Skeletal muscle satellite cell (primary cell): ENCODE data around the gene DZIP3.
A peak's percentile ranks its signal among the peaks of the same experiment; 100 is the strongest.

Source experiments
- H3K27me3 ChIP-seq: 2 replicates; pipeline ENCODE4 v1.7.0; 2013; ENCODE audit warnings: low read length; ENCODE audit not compliant: control insufficient read depth, insufficient read depth
- H3K36me3 ChIP-seq: 2 replicates; pipeline ENCODE4 v1.7.0; 2013; ENCODE audit warnings: mild to moderate bottlenecking, control low read depth, low read length; ENCODE audit not compliant: insufficient read depth
- H3K4me1 ChIP-seq: 2 replicates; pipeline ENCODE4 v1.7.0; 2013; ENCODE audit warnings: low read length; ENCODE audit not compliant: control insufficient read depth, insufficient read depth
- H3K4me2 ChIP-seq: 2 replicates; pipeline ENCODE4 v1.7.0; 2013; ENCODE audit warnings: mild to moderate bottlenecking, low read length
- H3K4me3 ChIP-seq: 2 replicates; pipeline ENCODE4 v1.7.0; 2013; ENCODE audit warnings: low read length
- H3K9ac ChIP-seq: 2 replicates; pipeline ENCODE4 v1.7.0; 2013; ENCODE audit warnings: mild to moderate bottlenecking, low read depth, low read length, moderate library complexity
- H3K9me3 ChIP-seq: replicated peaks from 2 replicates; pipeline ENCODE4 v1.7.0; 2013; ENCODE audit warnings: mild to moderate bottlenecking, control low read depth, low read length

The DZIP3 gene

GRCh38 chr3:108562565-108562964, 27.0 kb upstream of the DZIP3 start:
- Histone ChIP-seq H3K4me3 (no peak overlapping the region), H3K4me1 (peaks cover 11% of the 10 kb centered on the region), H3K9ac (no peak overlapping the region), H3K9me3 (no peaks in the 10 kb centered on the region), H3K27me3 (no peaks in the 10 kb centered on the region), H3K4me2 (no peak overlapping the region), H3K36me3 (peaks cover 29% of the 10 kb centered on the region)

GRCh38 chr3:108564564-108564963, 25.0 kb upstream of the DZIP3 start:
- H3K9ac ChIP-seq: no peak overlapping the region
- H3K4me2 ChIP-seq: peak overlapping the region; percentile 15
- peaks cover 22% of the 10 kb centered on the region for H3K36me3 ChIP-seq
- H3K4me1 ChIP-seq: peaks cover 11% of the 10 kb centered on the region
- H3K4me3 ChIP-seq: no peak overlapping the region
- H3K27me3 ChIP-seq: no peaks in the 10 kb centered on the region
- H3K9me3 ChIP-seq: no peaks in the 10 kb centered on the region

DNA sequence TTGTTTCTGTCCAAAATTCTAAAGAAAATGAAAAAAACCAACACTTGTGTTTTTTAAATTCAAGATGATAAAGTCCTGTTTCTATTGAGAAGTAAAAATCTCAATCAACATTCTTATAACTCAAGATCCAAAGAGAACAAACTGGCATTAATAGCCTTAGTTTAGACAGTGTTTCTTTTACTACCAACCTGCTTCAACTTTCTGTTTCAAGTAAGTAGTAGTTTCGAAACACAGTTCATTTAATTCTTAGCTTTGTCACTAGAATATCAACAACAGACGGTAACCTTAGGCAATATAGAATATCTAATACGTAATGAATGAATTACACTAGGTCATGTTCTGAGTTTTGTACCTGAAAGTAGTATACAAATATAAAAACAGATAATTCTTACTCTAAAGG, 24.0 kb upstream of the DZIP3 start:
- H3K4me2 ChIP-seq: no peak overlapping the region
- H3K4me3 ChIP-seq: no peak overlapping the region
- H3K9ac ChIP-seq: no peak overlapping the region
- H3K9me3 ChIP-seq: no peaks in the 10 kb centered on the region
- peaks cover 11% of the 10 kb centered on the region for H3K4me1 ChIP-seq
- H3K27me3 ChIP-seq: no peaks in the 10 kb centered on the region
- peaks cover 19% of the 10 kb centered on the region for H3K36me3 ChIP-seq

DNA sequence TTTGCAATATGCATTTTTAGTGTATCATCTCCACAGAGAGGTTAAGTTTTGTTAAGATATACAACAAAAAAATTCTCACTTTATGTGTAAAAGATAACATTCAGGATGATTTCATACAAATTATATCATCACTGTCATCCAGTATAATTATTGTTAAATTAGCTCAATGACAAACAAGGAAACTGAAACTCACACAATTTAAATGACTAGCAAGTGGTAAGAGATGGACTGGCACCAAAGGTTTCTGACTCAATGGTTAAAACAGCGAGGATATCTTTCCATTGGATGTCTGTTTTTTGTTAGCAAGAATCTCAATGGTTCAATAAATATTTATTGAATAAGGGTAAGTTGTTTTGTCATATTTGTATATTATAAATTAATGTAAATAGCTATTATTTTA, 22.9 kb upstream of the DZIP3 start:
- H3K27me3 ChIP-seq: no peaks in the 10 kb centered on the region
- H3K9me3 ChIP-seq: no peaks in the 10 kb centered on the region
- no peak overlapping the region for H3K9ac ChIP-seq
- H3K36me3 ChIP-seq: peaks cover 11% of the 10 kb centered on the region
- H3K4me2 ChIP-seq: no peak overlapping the region
- H3K4me1 ChIP-seq: peaks cover 11% of the 10 kb centered on the region
- no peak overlapping the region for H3K4me3 ChIP-seq

GRCh38 chr3:108569336-108569735, 20.2 kb upstream of the DZIP3 start:
- no peak overlapping the region for H3K4me3 ChIP-seq
- H3K4me2 ChIP-seq: no peak overlapping the region
- H3K4me1 ChIP-seq: peaks cover 7% of the 10 kb centered on the region
- H3K9me3 ChIP-seq: no peaks in the 10 kb centered on the region
- no peak overlapping the region for H3K9ac ChIP-seq
- peaks cover 8% of the 10 kb centered on the region for H3K36me3 ChIP-seq
- no peaks in the 10 kb centered on the region for H3K27me3 ChIP-seq

DNA sequence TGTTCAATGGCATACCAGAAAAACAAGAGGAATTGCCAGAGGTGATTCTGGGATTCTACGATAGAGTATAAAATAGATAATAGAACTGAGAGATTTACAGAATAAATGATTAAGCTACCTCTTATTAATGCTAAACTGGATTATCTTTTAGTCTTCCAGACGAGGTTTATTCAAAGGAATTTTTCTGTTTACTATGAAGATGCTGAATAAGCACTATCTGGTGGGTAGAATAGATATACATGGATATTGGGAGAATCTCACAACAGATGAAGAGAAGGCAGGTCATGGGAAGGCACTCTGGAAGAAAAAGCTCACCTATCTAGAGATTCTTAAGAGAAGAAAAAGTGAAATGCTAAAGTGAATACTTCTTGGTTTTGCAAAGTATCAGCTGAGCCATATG, 11.5 kb upstream of the DZIP3 start:
- H3K4me1 ChIP-seq: no peaks in the 10 kb centered on the region
- H3K36me3 ChIP-seq: peaks cover 23% of the 10 kb centered on the region
- no peak overlapping the region for H3K4me2 ChIP-seq
- H3K27me3 ChIP-seq: no peaks in the 10 kb centered on the region
- H3K9me3 ChIP-seq: no peaks in the 10 kb centered on the region
- no peak overlapping the region for H3K9ac ChIP-seq
- no peak overlapping the region for H3K4me3 ChIP-seq

DNA sequence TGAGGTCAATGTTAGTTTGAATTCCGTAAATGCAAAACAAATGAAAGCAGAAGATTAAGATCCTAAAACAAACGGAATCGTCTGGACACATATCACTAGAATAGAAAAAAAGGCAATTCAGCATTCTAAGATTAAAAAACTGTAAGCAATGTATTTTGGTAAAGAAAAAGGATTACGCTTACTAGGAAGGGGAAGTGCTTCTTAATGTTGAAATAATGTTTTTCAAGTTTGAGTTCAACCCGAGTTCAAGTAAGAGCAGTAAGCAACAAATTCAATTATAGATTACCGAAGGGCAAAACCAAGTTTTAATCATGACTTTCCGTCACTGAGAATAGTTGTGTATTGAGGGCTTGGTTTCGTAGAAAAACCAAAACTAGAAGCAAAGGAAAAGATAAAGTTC, 921 bp upstream of the DZIP3 start:
- peak overlapping the region; percentile 94 for H3K4me3 ChIP-seq
- no peaks in the 10 kb centered on the region for H3K27me3 ChIP-seq
- H3K9ac ChIP-seq: peak overlapping the region; percentile 96
- H3K4me1 ChIP-seq: peaks cover 24% of the 10 kb centered on the region
- H3K36me3 ChIP-seq: no peaks in the 10 kb centered on the region
- no peaks in the 10 kb centered on the region for H3K9me3 ChIP-seq
- H3K4me2 ChIP-seq: peak overlapping the region; percentile 83

DNA sequence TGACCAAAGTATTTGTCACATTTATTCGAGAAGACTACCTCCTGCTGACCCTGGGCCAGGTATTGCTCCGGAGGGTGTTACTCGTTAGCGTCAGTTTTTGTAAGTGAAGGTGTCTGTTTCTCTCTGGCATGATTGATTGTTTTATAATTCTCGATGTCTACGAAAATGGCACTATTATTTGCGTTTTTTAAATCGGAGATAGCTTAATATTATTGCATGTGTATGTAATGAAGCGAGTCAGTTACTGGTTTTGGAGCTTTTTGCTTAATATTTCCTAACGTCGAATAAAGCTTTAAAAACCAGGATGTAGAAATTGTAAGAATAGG, 439 bp downstream of the DZIP3 start:
- H3K4me1 ChIP-seq: peaks cover 24% of the 10 kb centered on the region

GRCh38 chr3:108590460-108590859, 938 bp downstream of the DZIP3 start:
- peak overlapping the region; percentile 96 for H3K9ac ChIP-seq

More for the DNA sequence above, 439 bp downstream of the DZIP3 start:
- no peaks in the 10 kb centered on the region for H3K27me3 ChIP-seq
- H3K4me3 ChIP-seq: peak overlapping the region; percentile 94
- H3K9me3 ChIP-seq: no peaks in the 10 kb centered on the region
- H3K9ac ChIP-seq: peak overlapping the region; percentile 96
- peak overlapping the region; percentile 83 for H3K4me2 ChIP-seq
- no peaks in the 10 kb centered on the region for H3K36me3 ChIP-seq

DNA sequence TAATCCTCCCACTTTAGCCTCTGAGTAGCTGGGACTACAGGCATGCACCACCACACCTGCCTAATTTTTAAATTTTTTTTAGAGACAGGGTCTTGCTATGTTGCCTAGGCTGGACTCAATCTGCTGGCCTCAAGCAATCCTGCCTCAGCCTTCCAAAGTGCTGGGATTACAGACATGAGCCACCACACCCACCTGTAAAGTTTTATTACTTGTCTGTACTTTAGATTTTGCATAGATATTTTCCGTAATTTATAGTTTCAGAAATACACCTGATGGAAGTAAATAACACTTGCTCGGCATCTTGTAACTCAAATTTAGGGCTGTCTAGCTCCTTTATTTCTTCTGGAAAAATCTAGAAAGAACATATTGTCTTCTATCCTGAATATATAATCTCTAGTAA, 5.8 kb downstream of the DZIP3 start:
- Histone ChIP-seq H3K4me1 (peaks cover 6% of the 10 kb centered on the region), H3K36me3 (no peaks in the 10 kb centered on the region), H3K9me3 (no peaks in the 10 kb centered on the region), H3K4me3 (no peak overlapping the region), H3K4me2 (no peak overlapping the region), H3K27me3 (no peaks in the 10 kb centered on the region), H3K9ac (no peak overlapping the region)

More at GRCh38 chr3:108590460-108590859, 938 bp downstream of the DZIP3 start:
- peaks cover 24% of the 10 kb centered on the region for H3K4me1 ChIP-seq
- H3K4me2 ChIP-seq: peak overlapping the region; percentile 83
- H3K36me3 ChIP-seq: no peaks in the 10 kb centered on the region
- no peaks in the 10 kb centered on the region for H3K9me3 ChIP-seq
- H3K27me3 ChIP-seq: no peaks in the 10 kb centered on the region
- peak overlapping the region; percentile 94 for H3K4me3 ChIP-seq

DNA sequence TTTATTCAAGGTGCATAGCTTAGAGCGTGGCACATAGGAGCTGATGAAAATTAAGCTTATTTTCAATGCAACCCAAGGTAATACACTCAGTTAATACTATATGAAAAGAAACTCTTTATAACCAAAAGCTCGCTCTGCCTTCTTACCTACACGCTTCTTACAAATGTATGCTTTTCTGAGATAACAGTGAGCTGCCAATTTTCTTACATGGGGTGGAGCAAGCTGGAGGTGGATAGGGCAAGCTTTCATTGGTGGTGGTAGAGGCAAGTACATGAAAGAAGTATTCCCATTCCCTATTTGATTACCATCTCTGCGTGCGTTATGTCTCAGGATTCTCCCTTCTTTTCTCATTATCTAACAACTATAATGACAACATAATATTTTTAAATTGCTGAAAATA, 8.9 kb downstream of the DZIP3 start:
- no peaks in the 10 kb centered on the region for H3K27me3 ChIP-seq
- H3K9me3 ChIP-seq: no peaks in the 10 kb centered on the region
- H3K36me3 ChIP-seq: no peaks in the 10 kb centered on the region
- no peak overlapping the region for H3K9ac ChIP-seq
- H3K4me3 ChIP-seq: no peak overlapping the region
- H3K4me1 ChIP-seq: peaks cover 3% of the 10 kb centered on the region
- no peak overlapping the region for H3K4me2 ChIP-seq

DNA sequence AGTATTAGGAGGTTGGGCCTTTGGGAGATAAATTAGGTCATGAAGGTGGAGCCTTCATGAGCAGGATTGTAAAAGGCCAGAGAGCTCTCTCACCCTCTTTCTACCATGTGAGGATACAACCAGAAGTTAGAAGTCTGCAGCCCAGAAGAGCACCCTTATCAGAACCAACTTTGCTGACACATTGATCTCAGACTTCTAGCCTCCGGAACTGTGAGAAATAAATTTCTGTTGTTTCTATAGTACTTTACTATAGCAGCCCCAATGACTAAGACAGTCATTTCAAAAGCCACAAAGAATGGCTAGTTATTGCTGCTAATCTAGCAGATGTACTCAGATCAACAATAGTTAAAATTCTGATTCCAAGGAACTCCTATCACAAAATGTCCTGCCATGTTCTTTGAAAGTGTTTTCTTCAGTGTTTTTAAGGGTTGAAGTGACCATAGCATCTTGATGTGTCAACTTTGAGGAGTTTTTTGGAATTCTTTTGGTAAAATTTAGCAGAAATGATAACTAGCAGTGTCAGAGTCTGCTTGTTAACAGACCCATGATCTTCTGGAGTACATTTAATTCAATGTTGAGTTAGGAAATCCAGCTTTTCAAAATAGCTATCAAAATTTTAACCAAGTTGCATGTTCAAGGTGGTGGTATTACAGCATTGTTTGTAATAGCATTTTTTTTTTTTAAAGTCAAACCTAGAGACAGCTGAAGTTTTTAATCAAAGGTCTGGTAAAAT, 10.3 kb downstream of the DZIP3 start:
- no peak overlapping the region for H3K4me3 ChIP-seq
- H3K4me1 ChIP-seq: peaks cover 12% of the 10 kb centered on the region
- no peak overlapping the region for H3K4me2 ChIP-seq
- no peaks in the 10 kb centered on the region for H3K9me3 ChIP-seq
- H3K27me3 ChIP-seq: no peaks in the 10 kb centered on the region
- H3K9ac ChIP-seq: no peak overlapping the region
- H3K36me3 ChIP-seq: no peaks in the 10 kb centered on the region
